Measurements from ENCODE around the gene STPG3. TPM values are rescaled to one million over a fixed set of nuclear protein-coding genes. Genes with fewer than 3 reads are reported as not detected.
A peak's percentile ranks its signal among the peaks of the same experiment; 100 is the strongest.

STPG3 gene
- total and polyA plus RNA-seq, 9 of the 15 experiments (the other 6 are each of a cell fraction or from before 2014, with no cell fraction given), result not detected

DNA sequence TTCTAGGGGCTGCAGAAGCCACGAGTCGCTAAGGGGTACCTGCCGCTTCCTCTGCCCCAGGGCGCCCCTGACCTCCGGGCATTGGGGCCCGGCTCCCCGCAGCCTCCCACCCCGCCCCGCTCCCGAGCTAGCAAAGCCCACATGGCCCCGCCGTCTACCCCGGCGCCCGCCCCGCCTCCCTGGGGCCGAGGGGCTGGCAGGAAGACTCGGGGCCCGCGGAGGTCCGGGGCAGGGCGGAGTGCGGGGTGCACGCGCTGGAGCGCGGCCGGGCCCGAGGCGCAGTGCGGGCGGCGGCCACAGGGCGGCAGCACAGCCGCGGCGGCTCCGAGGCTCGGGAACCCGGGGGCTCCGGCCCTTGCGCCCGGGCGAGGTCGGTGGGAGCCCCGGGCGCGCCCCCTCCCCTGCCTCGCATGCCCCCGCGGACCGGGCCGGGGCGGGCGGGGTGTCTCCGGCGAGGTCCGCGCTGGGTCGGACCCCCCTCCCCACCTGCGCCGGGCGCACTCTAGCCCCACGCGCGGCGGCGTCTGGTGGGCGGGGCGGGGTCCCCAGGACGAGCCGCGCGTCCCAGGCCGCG is 44.2 kb downstream of the STPG3 start (continued):
- TF ChIP-seq CHD7 (IDR thresholded peaks at IDR 0.05; ENCODE audit: low read depth, low read length) (no peak), NFE2L1 (tag; IDR thresholded peaks at IDR 0.05; ENCODE audit: borderline replicate concordance, low read depth) (no peak), ZNF253 (CRISPR knock-in tag; conservative IDR thresholded peaks at IDR 0.05) (no peak), TAF1 (IDR thresholded peaks at IDR 0.05; ENCODE audit: control insufficient read depth, extremely low read depth, insufficient read depth, low read length, severe bottlenecking) (peak; percentile 29), ZBTB12 (CRISPR knock-in tag; IDR thresholded peaks at IDR 0.05) (no peak), ZFP91 (CRISPR knock-in tag; IDR thresholded peaks at IDR 0.05) (no peak), ZFP30 (CRISPR knock-in tag; IDR thresholded peaks at IDR 0.05; ENCODE audit: borderline replicate concordance) (no peak)
- TF ChIP-seq, protein P1, sequence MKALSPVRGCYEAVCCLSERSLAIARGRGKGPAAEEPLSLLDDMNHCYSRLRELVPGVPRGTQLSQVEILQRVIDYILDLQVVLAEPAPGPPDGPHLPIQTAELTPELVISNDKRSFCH (CRISPR knock-in tag; IDR thresholded peaks at IDR 0.05), result no peak
- TF ChIP-seq, protein P1 (tag; IDR thresholded peaks at IDR 0.05), result no peak
- TF ChIP-seq, protein P2, sequence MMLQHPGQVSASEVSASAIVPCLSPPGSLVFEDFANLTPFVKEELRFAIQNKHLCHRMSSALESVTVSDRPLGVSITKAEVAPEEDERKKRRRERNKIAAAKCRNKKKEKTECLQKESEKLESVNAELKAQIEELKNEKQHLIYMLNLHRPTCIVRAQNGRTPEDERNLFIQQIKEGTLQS (IDR thresholded peaks at IDR 0.05), result no peak
- TF ChIP-seq, protein P2 (CRISPR knock-in tag; conservative IDR thresholded peaks at IDR 0.05), result no peak
